ENCODE results near the gene GLB1L3. TPM values are rescaled to one million over a fixed set of nuclear protein-coding genes. Genes with fewer than 3 reads are reported as not detected.
A peak's percentile ranks its signal among the peaks of the same experiment; 100 is the strongest.

The GLB1L3 gene
- total and polyA plus RNA-seq, 2 donors from 2014 or later = 0.06 to 0.17 TPM

DNA sequence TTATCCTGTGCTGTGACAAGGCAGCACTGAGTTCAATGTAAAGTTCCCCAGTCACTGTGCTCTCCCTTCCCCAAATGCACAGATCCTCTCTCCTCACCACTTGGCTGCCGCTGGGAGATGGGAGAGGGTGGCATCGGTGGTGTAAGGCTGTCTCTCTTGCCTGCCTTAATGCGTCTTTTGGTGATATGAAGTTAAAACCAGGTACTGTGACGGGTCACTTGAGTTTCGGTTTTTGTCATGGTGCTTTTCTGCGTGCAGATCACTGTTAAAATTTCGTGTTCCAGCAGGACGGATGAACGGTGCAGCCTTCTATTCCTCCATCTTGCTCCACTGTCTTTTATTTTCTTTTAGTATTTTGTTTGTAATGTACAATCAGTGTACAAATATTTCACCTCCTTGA is 74.2 kb downstream of the GLB1L3 start:
- Histone ChIP-seq H3K9me3 (ENCODE audit: control insufficient read depth in 2 of 3, insufficient read depth in 1 of 3, low read length in 3 of 3) (no peaks in the 10 kb centered on the region), H3K27ac (ENCODE audit: low read depth in 2 of 2, low read length in 2 of 2) (no peak overlapping the region), H3K9ac (ENCODE audit: low read length in 3 of 3) (no peak overlapping the region), H3K4me1 (ENCODE audit: control insufficient read depth in 2 of 3, insufficient read depth in 2 of 3, low read depth in 1 of 3, low read length in 3 of 3) (no peaks in the 10 kb centered on the region), H3K27me3 (ENCODE audit: control insufficient read depth, insufficient read depth, low read length) (no peaks in the 10 kb centered on the region), H3K36me3 (ENCODE audit: control insufficient read depth in 2 of 3, insufficient read depth in 3 of 3, low read length in 3 of 3) (no peaks in the 10 kb centered on the region), H3K4me3 (ENCODE audit: low read length in 3 of 3) (no peak overlapping the region)
- TF ChIP-seq, protein P1, sequence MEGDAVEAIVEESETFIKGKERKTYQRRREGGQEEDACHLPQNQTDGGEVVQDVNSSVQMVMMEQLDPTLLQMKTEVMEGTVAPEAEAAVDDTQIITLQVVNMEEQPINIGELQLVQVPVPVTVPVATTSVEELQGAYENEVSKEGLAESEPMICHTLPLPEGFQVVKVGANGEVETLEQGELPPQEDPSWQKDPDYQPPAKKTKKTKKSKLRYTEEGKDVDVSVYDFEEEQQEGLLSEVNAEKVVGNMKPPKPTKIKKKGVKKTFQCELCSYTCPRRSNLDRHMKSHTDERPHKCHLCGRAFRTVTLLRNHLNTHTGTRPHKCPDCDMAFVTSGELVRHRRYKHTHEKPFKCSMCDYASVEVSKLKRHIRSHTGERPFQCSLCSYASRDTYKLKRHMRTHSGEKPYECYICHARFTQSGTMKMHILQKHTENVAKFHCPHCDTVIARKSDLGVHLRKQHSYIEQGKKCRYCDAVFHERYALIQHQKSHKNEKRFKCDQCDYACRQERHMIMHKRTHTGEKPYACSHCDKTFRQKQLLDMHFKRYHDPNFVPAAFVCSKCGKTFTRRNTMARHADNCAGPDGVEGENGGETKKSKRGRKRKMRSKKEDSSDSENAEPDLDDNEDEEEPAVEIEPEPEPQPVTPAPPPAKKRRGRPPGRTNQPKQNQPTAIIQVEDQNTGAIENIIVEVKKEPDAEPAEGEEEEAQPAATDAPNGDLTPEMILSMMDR (IDR thresholded peaks at IDR 0.05; ENCODE audit: borderline replicate concordance, extremely low read depth, insufficient read depth) = no peak
- intact Hi-C loops (cut with DNase I) = no loop called here
- DNase-seq = peak in 1 of 5 donors; percentile 7
- FAIRE-seq = no peak

DNA sequence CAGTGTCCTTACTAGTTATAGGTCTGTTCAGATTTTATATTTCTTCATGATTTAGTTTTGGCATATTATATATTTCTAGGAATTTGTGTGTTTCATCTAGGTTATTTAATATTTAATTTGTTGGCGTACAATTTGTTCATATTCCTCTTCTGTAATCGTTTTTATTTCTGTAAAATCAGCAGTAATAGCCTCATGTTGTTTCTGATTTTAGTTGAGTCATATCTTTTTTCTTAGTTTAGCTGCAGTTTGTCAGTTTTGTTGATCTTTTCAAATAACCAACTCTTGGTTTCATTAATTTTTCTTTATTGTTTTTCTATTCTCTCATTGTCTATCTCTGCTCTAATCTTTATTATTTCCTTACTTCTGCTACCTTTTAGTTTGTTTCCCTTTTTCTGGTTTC is 75.9 kb downstream of the GLB1L3 start:
- H3K27ac ChIP-seq (ENCODE audit: low read depth in 2 of 2, low read length in 2 of 2) = no peak overlapping the region
- H3K36me3 ChIP-seq (ENCODE audit: control insufficient read depth in 2 of 3, insufficient read depth in 3 of 3, low read length in 3 of 3) = no peaks in the 10 kb centered on the region
- H3K4me1 ChIP-seq (ENCODE audit: control insufficient read depth in 2 of 3, insufficient read depth in 2 of 3, low read depth in 1 of 3, low read length in 3 of 3) = no peaks in the 10 kb centered on the region
- no peak overlapping the region for H3K4me3 ChIP-seq (ENCODE audit: low read length in 3 of 3)
- intact Hi-C loops (cut with DNase I) = no loop called here
- no peak for FAIRE-seq
- H3K9ac ChIP-seq (ENCODE audit: low read length in 3 of 3) = no peak overlapping the region
- H3K27me3 ChIP-seq (ENCODE audit: control insufficient read depth, insufficient read depth, low read length) = no peaks in the 10 kb centered on the region
- no peak for DNase-seq
- TF ChIP-seq, protein P1 (IDR thresholded peaks at IDR 0.05; ENCODE audit: borderline replicate concordance, extremely low read depth, insufficient read depth) = no peak
- no peaks in the 10 kb centered on the region for H3K9me3 ChIP-seq (ENCODE audit: control insufficient read depth in 2 of 3, insufficient read depth in 1 of 3, low read length in 3 of 3)

DNA sequence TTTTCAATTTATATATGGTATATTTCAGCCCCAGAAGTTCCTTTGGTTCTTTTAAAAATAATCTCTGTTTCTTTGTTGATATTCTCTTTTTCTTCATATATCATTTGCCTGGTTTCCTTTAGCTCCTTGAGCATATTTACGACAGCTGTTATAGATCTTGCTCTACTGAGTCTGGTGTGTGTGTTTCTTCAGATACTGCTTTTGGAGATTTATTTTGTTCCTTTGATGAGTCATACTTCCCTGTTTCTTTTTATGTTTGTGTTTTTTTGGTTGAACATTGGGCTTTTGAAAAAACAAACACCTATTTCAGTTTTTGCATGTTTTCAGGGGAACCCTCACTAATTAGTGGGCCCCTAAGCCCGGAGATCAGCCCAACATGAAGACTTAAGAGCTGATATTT is 79.0 kb downstream of the GLB1L3 start:
- Histone ChIP-seq H3K9me3 (ENCODE audit: control insufficient read depth in 2 of 3, insufficient read depth in 1 of 3, low read length in 3 of 3) (no peaks in the 10 kb centered on the region), H3K27me3 (ENCODE audit: control insufficient read depth, insufficient read depth, low read length) (no peaks in the 10 kb centered on the region), H3K9ac (ENCODE audit: low read length in 3 of 3) (no peak overlapping the region), H3K4me3 (ENCODE audit: low read length in 3 of 3) (no peak overlapping the region), H3K4me1 (ENCODE audit: control insufficient read depth in 2 of 3, insufficient read depth in 2 of 3, low read depth in 1 of 3, low read length in 3 of 3) (no peaks in the 10 kb centered on the region), H3K36me3 (ENCODE audit: control insufficient read depth in 2 of 3, insufficient read depth in 3 of 3, low read length in 3 of 3) (no peaks in the 10 kb centered on the region), H3K27ac (ENCODE audit: low read depth in 2 of 2, low read length in 2 of 2) (no peak overlapping the region)
- intact Hi-C loops (cut with DNase I) = no loop called here
- FAIRE-seq (no peak), DNase-seq (no peak)
- TF ChIP-seq, protein P1 (IDR thresholded peaks at IDR 0.05; ENCODE audit: borderline replicate concordance, extremely low read depth, insufficient read depth) = no peak

DNA sequence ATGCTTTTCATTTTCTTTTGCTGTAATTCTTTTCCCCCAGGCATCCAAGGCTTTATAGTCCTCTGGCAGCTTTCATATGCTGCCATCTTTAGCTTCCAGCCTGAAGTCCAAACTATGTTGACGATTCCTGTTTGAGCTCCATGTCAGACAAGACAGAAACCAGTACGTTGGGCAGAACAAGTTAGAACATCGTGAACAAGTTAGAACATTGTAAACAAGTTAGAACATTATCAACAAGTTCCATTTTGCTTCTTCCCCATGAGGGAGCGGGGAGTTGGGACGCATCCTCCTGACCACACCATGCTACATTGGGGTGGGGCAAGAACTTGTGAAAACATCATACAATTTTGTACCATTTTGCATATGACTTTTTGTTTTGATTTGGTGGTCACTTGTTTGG is 79.5 kb downstream of the GLB1L3 start:
- no peaks in the 10 kb centered on the region for H3K36me3 ChIP-seq (ENCODE audit: control insufficient read depth in 2 of 3, insufficient read depth in 3 of 3, low read length in 3 of 3)
- FAIRE-seq (no peak), DNase-seq (peak in 1 of 5 donors; percentile 2)
- H3K4me1 ChIP-seq (ENCODE audit: control insufficient read depth in 2 of 3, insufficient read depth in 2 of 3, low read depth in 1 of 3, low read length in 3 of 3) = no peaks in the 10 kb centered on the region
- no peak overlapping the region for H3K4me3 ChIP-seq (ENCODE audit: low read length in 3 of 3)
- intact Hi-C loops (cut with DNase I) = no loop called here
- no peaks in the 10 kb centered on the region for H3K9me3 ChIP-seq (ENCODE audit: control insufficient read depth in 2 of 3, insufficient read depth in 1 of 3, low read length in 3 of 3)
- no peak overlapping the region for H3K27ac ChIP-seq (ENCODE audit: low read depth in 2 of 2, low read length in 2 of 2)
- no peaks in the 10 kb centered on the region for H3K27me3 ChIP-seq (ENCODE audit: control insufficient read depth, insufficient read depth, low read length)
- TF ChIP-seq, protein P1 (IDR thresholded peaks at IDR 0.05; ENCODE audit: borderline replicate concordance, extremely low read depth, insufficient read depth) = no peak
- no peak overlapping the region for H3K9ac ChIP-seq (ENCODE audit: low read length in 3 of 3)

Measured in kidney (tissue), 14 donors.